GM15510 (cell line): ENCODE data around the gene KDM4B.

Experiments used
- POLR2A ChIP-seq: IDR thresholded peaks from 3 replicates; pipeline ENCODE4 v1.6.1; 2011; ENCODE audit warnings: borderline replicate concordance; ENCODE audit not compliant: insufficient read length; ENCODE audit errors: extremely low read depth

Gene KDM4B

GRCh38 chr19:5111051-5111450 lies 142.1 kb downstream of the KDM4B start:
- no peak for TF ChIP-seq POLR2A

- TF ChIP-seq POLR2A = no peak
These were observed 143.3 kb downstream of the KDM4B start for GRCh38 chr19:5112175-5112574.

GRCh38 chr19:5112681-5113575 lies 144.0 kb downstream of the KDM4B start:
- TF ChIP-seq POLR2A = no peak

GRCh38 chr19:5113633-5114586 lies 145.0 kb downstream of the KDM4B start:
- no peak for TF ChIP-seq POLR2A

DNA sequence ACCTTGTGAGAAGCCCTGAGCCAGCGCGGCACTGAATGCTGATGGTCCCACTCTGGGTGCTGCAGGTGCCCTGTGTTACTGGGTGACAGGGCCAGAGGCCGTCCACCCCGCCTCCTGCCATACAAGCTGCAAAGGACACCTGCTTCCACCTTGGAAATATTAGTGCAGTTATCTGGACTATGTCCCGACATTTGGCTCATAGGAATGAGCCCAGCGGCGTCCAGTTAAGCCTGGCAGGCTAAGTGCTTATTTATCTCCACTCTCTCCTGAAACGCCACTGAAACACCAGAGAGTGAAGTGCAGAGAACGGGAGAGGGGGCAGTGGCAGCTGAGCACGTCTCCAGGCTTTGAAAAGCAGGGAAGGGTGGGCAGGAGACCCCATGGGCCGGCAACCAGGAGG lies 145.8 kb downstream of the KDM4B start:
- no peak for TF ChIP-seq POLR2A

DNA sequence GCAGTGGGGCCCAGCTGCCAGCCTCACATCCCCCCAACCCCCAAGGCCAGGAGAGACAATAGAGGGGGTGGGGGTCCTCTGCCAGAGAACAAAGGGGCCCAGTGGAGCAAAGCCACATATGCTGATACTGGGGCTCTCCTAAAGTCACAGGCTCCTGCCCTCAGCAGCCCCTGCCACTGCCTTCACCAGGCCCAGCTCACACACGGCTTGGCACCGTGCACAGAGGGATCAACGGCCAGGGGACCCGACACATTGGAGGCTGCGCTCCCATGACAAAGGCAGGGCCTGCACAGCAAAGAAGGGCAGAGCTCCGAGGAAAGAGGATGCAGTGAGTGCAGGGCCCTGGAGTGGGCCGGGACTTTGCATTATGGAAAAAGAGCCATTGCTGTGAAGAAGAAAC lies 146.4 kb downstream of the KDM4B start:
- TF ChIP-seq POLR2A = no peak

DNA sequence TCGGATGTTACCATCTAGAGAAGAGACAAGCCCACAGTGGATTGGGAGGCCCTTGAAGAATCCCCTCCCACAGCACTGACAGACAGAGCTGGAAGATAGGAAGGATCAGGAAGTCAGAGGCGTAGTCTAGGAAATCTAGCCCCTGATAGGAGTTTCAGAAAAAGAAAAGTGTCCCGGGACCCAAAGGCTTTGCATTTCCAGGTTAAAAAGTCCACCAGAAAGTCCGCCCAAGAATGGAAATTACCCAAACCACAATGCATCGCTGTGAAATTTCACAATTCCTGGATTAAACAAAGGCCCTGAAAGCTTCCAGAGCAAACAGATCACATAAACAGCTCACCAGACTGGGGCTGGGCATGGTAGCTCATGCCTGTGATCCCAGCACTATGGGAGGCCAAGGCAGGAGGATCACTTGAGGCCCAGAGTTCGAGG lies 146.9 kb downstream of the KDM4B start:
- TF ChIP-seq POLR2A = no peak

DNA sequence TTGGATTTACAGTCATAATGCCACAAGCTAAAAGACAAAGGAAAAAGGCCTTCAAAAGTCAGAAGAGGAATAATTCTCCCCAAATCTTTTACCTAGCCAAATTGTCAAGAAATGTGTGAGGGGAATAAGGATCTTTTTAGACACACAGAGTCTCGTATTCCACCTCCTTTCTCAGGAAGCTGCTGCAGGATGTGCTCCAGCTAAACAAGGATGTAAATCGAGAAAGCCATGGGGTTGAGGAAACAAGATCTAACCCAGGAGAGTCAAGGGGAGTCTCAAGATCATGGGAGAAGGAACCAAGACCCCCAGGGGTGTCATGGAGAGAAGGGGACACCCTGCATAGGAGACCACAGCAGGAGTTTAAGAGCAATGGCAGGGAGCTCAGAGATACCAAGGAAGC lies 147.4 kb downstream of the KDM4B start:
- no peak for TF ChIP-seq POLR2A

DNA sequence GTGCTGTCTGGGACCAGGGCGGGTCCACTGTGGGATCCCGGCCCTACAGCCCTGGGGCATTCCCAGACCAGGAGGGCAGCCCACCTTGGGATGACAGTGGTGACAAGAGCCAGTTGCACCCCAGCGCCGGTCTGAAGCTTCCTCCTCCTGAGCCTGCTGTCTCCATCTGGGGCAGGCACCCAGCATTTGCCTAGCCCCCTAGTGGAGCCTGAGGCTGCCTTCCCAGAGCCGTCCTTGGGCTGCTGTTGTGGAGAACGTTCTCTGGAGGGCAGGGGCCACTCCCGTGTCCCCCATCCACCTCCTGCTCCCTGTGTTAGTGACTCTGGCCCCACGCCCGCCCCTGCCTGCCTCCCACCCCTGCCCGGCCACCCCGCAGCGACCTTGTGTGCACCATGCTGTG lies 148.5 kb downstream of the KDM4B start:
- TF ChIP-seq POLR2A = no peak

- no peak for TF ChIP-seq POLR2A
These were observed 149.1 kb downstream of the KDM4B start for GRCh38 chr19:5118026-5118425.

DNA sequence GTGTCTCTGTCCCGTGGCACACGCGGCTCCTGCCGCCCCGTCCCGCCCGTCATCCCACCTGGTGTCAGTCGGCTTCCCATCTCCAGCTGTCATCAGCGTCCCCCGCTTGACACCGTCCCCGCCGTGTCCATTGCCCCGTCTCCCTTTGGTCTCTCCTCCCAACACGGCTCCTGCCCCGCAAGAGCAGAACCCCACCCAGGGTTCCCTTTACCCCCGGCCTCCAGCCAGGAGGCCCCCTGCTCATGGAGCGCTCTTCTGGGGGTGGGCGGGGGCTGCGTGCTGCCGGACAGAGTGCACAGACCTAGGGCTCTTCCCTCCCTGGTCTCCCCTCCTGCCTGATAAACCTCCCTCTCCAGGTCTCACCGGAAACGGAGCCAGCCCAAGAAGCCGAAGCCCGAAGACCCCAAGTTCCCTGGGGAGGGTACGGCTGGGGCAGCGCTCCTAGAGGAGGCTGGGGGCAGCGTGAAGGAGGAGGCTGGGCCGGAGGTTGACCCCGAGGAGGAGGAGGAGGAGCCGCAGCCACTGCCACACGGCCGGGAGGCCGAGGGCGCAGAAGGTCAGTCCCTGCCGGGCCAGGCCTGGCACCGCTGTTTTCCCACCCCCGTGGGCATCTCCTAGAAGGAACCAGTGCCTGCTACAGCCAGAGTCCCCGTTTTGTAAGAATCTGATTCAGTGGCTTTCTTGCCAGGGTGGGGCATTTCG lies 150.5 kb downstream of the KDM4B start:
- TF ChIP-seq POLR2A = no peak

GRCh38 chr19:5120321-5120720 lies 151.4 kb downstream of the KDM4B start:
- TF ChIP-seq POLR2A = no peak

GRCh38 chr19:5120833-5121232 lies 151.9 kb downstream of the KDM4B start:
- TF ChIP-seq POLR2A = no peak

- no peak for TF ChIP-seq POLR2A
These were observed 152.6 kb downstream of the KDM4B start for GRCh38 chr19:5121266-5122120.
